NCI-H82 treated with DMSO at 0.1 percent for 48 hours (cell line): ENCODE measurements around the gene PAN2.
"Not testable (repeated sequence)": the region's sequence is repeated elsewhere in the genome, so short reads cannot be mapped to it uniquely, and the experiment has no call there.

ENCODE experiments used
- DNase-seq: peaks from one replicate; lab custom pipeline; 2025; ENCODE audit not compliant: unreplicated experiment; lab: John Stamatoyannopoulos, UW

Gene PAN2

DNA sequence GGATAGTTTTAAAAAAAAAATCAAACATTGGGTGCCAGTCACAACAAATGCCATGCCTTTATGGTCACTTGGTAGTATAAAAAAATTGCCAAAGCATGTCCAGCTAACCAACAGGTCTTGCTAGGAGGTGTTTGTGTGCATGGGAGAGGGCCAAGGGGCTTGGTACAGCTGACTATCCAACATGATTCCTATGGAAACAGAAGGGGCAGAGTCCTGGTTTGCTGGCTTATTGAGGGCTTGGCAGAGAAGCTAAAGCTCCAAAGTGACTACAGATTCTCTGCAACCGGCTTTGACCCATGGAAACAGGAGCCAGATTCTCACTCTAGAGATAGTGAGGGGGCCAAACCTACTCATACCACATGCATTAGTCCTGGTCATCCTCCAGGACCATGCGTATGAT lies 61.3 kb downstream of the PAN2 start:
- DNase-seq, result not testable (repeated sequence)

DNA sequence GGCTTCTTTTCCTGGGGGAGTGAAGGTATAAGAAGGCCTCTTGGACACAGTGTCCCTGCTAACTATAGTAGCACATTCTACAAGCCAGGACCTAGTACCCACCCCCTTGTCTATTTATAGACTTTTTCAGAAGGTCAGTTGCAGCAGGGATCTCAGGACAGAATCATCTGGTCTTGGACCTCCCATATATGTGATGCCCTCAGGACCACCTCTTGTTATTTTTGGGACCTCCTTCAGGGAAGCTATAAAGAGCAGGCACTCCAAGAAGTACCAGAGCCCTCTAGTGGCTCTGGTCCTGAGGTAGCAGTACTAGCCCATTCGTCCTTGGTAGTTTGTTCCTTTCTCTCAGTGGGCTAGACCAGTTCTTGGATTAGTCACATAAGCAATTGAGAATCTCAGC lies 62.8 kb downstream of the PAN2 start:
- no peak for DNase-seq

DNA sequence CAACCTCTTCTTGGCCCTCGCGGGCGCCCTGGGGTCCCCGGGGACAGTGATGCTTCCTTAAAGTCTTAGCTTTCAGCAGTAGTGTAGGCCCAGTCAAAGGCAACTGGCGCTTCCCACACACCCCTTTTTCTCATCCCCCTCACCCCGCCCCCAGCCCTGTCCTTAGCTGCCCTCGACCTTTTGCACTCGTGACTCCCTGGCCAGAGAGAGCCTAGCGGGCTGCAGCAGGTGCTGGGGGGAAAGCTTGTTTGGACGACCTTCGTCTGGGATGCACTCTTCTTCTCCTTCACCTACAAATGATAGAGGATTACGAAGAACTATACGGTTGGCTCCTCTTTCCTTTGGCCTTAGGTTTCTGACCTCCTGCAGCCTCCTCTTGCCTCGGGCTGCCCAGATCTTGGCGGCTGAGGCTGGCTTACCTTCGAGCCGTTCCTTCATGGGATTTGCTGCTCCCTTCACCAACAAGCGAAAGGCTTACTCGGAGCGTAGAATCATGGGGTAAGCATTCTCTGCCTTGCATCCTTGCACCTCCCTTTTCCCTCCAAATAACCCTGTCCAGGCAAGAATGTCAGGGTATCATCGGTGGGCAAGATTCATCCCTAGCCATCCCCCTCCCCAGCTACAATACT lies 66.2 kb downstream of the PAN2 start:
- no peak for DNase-seq

DNA sequence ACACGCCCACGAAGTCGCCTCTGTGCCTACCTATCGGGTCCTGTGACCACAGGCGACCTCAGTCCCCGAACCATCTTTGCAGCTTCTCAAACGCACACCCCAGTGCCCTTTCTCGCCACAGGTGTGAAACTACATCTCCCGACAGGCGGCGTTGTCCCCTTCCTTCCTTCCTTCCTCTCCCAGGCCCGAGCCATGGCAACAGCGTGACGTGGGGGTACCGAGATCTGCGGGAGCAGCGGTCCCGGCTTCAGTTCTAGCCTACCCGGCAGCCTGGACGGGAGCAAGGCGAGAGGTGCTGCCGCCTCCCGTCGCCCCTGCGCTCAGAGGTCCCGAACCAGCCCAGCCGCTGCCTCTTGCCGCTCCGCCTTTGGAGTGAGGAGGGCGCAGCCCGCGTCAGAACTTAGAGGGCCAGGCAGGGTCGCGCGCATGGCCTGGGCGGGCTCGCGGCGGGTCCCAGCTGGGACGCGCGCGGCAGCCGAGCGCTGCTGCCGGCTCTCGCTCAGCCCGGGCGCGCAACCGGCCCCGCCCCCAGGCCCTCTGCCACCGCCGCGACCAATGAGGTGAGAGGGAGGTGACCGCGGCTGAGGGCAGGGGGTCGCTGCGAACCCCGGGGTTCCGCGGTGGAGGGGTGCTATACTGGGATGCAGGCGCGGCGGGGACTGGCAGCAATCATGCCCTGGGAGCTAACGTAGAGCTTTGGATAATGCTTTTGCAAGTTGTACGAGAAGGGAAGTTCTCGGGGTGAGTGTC lies 66.9 kb downstream of the PAN2 start, which contains the start of gene COQ10A:
TSS of gene COQ10A (plus strand) at position 250 of the 750 bp plus-strand sequence. CDS start at position 427, 177 bp downstream.
- peak; percentile 84 for DNase-seq
